GM12892 (cell line): ENCODE data around the gene ZRANB2.

Source experiments
- POLR2A ChIP-seq: IDR thresholded peaks from 2 replicates; pipeline ENCODE4 v1.6.1; 2011; ENCODE audit warnings: low read depth, low read length, control low read depth
- POLR2AphosphoS5 ChIP-seq: IDR thresholded peaks from 2 replicates; pipeline ENCODE4 v1.6.1; 2011; ENCODE audit warnings: low read depth, low read length, control low read depth
- TAF1 ChIP-seq: IDR thresholded peaks from 2 replicates; pipeline ENCODE4 v1.6.1; 2011; ENCODE audit warnings: low read depth, mild to moderate bottlenecking, control low read depth, low read length, borderline replicate concordance

- no peak for TF ChIP-seq POLR2A
- no peak for TF ChIP-seq POLR2AphosphoS5
- no peak for TF ChIP-seq TAF1
Measured at GRCh38 chr1:71074681-71075080, 6.2 kb downstream of the ZRANB2 start.
